HFFc6 (cell line): ENCODE data around the gene GPR107. TPM values are rescaled to one million over a fixed set of nuclear protein-coding genes. Genes with fewer than 3 reads are reported as not detected.
"Not testable (repeated sequence)": the region's sequence is repeated elsewhere in the genome, so short reads cannot be mapped to it uniquely, and the experiment has no call there.

Experiments
- DNase-seq: peaks from one replicate; pipeline ENCODE4 v3.0.0-alpha.2; 2018
- H3K27ac Mint-ChIP-seq: 2 replicates; pipeline ENCODE4 v1.8.0; 2020; ENCODE audit warnings: mild to moderate bottlenecking, mixed read lengths
- H3K27me3 Mint-ChIP-seq: 2 replicates; pipeline ENCODE4 v1.8.0; 2021; ENCODE audit warnings: mild to moderate bottlenecking, moderate library complexity, mixed read lengths; ENCODE audit not compliant: insufficient read depth
- H3K36me3 Mint-ChIP-seq: 2 replicates; pipeline ENCODE4 v1.8.0; 2021; ENCODE audit warnings: low read depth, mixed read lengths
- H3K4me1 Mint-ChIP-seq: 2 replicates; pipeline ENCODE4 v1.8.0; 2020; ENCODE audit warnings: low read depth, mixed read lengths
- H3K4me3 Mint-ChIP-seq: 2 replicates; pipeline ENCODE4 v1.8.0; 2020; ENCODE audit warnings: mild to moderate bottlenecking, moderate library complexity, mixed read lengths
- H3K9me3 Mint-ChIP-seq: 2 replicates; pipeline ENCODE4 v1.8.0; 2020; ENCODE audit warnings: mild to moderate bottlenecking, mixed read lengths
- total RNA-seq, 6 experiments: library from RNA; stranded (reverse); fragmentation: NEBNext Ultra II Directional; extraction: Animal tissue kit (Norgen Biotek cat#: 25700); gene quantifications; 2 replicates in 1 of 6; 3 replicates in 5 of 6; pipeline ENCODE4 v1.2.3, GENCODE V29; 2021
- TF ChIP-seq, protein P1 (sequence below): fragments of 200-600 bp; sonication (generic); IDR thresholded peaks from 2 replicates; pipeline ENCODE4 v1.5.0; 2021; ENCODE audit warnings: antibody characterized with exemption, mild to moderate bottlenecking

Gene GPR107
- total RNA-seq, 6 experiments from 2014 or later: 44.9 to 51.2 (median 48.5) TPM

GRCh38 chr9:130021123-130021522 is 32.6 kb upstream of the GPR107 start:
- peaks cover 54% of the 10 kb centered on the region for H3K4me1 Mint-ChIP-seq
- no peak overlapping the region for H3K4me3 Mint-ChIP-seq

GRCh38 chr9:130021842-130022241 is 31.9 kb upstream of the GPR107 start:
- H3K27me3 Mint-ChIP-seq, DNase-seq, H3K4me3 Mint-ChIP-seq, H3K36me3 Mint-ChIP-seq, H3K27ac Mint-ChIP-seq, H3K9me3 Mint-ChIP-seq: not testable (repeated sequence)
- peaks cover 47% of the 10 kb centered on the region for H3K4me1 Mint-ChIP-seq

More at GRCh38 chr9:130021123-130021522, 32.6 kb upstream of the GPR107 start:
- no peaks in the 10 kb centered on the region; the same call in 1 of the 2 replicates for H3K27me3 Mint-ChIP-seq
- TF ChIP-seq, protein P1, sequence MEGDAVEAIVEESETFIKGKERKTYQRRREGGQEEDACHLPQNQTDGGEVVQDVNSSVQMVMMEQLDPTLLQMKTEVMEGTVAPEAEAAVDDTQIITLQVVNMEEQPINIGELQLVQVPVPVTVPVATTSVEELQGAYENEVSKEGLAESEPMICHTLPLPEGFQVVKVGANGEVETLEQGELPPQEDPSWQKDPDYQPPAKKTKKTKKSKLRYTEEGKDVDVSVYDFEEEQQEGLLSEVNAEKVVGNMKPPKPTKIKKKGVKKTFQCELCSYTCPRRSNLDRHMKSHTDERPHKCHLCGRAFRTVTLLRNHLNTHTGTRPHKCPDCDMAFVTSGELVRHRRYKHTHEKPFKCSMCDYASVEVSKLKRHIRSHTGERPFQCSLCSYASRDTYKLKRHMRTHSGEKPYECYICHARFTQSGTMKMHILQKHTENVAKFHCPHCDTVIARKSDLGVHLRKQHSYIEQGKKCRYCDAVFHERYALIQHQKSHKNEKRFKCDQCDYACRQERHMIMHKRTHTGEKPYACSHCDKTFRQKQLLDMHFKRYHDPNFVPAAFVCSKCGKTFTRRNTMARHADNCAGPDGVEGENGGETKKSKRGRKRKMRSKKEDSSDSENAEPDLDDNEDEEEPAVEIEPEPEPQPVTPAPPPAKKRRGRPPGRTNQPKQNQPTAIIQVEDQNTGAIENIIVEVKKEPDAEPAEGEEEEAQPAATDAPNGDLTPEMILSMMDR: no peak
- peaks cover 6% of the 10 kb centered on the region for H3K36me3 Mint-ChIP-seq
- H3K9me3 Mint-ChIP-seq: no peaks in the 10 kb centered on the region
- DNase-seq: no peak
- peak overlapping the region; percentile 13; the same call in 1 of the 2 replicates for H3K27ac Mint-ChIP-seq

DNA sequence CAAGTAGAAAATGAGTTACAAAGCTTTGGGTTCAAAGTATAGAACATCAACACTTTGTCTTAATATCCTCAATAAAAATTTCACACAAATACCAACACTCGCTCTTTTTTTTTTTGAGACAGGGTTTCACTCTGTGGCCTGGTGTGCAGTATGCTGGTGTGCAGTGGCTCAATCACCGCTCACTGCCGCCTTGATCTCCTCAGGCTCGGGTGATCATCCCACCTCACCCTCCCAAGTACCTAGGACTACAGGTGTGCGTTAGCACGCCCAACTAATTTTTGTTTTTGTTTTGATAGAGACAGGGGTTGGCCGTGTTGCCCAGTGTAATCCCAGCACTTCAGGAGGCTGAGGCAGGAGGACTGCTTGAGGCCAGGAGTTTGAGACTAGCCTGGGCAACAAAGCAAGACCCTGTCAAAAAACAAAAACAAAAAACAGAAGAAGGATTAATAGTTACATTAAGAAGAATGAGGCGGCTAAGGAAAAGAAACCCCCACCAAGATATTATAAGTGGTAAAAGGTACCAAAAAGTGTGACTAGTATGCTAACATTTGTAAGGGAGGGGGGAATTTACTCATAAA is 31.1 kb upstream of the GPR107 start:
- TF ChIP-seq, protein P1: no peak
- Mint-ChIP-seq H3K4me1 (peaks cover 41% of the 10 kb centered on the region), H3K27ac (no peak overlapping the region)

DNA sequence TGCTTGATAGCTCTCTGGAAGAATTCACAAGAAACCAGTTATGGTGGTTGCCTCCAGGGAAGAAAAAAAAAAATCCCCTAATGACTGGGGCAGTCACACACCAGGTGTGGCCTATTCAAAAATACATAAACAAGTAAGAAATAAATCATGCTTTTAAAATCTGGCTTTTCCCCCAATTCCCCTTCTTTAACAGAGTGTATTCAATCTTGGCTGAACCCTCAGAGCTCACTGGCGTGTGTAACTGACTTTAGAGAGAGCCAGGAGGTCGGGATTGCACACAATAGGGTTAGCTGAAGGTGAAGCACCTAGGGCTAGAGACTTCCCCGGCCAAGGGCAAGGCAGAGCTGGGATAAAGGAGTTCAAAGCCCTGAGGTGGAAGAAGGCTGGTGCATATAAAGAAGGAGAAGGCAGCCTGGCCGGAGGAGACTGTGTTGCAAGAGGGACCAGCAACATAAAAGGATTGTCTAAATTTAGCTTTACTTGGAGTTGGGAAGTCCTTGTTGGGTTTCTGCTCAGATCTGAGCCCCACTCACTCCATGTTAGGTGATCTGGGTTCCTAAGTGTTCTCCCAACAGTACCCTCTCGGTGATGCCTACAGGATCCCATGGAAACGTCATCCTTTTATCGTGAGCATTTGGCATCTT is 30.4 kb upstream of the GPR107 start:
- Mint-ChIP-seq H3K27me3 (no peaks in the 10 kb centered on the region), H3K36me3 (peaks cover 7% of the 10 kb centered on the region), H3K4me3 (no peak overlapping the region), H3K27ac (no peak overlapping the region), H3K9me3 (no peaks in the 10 kb centered on the region), H3K4me1 (peaks cover 41% of the 10 kb centered on the region)
- TF ChIP-seq, protein P1: no peak
- DNase-seq: no peak

More for the DNA sequence above, 31.1 kb upstream of the GPR107 start:
- Mint-ChIP-seq H3K27me3 (no peaks in the 10 kb centered on the region), H3K36me3 (peaks cover under 1% of the 10 kb centered on the region), H3K4me3 (no peak overlapping the region), H3K9me3 (no peaks in the 10 kb centered on the region)
- no peak for DNase-seq

GRCh38 chr9:130023994-130024596 is 29.6 kb upstream of the GPR107 start:
- TF ChIP-seq, protein P1: no peak
- Mint-ChIP-seq H3K27me3 (no peaks in the 10 kb centered on the region), H3K27ac (no peak overlapping the region), H3K9me3 (no peaks in the 10 kb centered on the region), H3K4me1 (peaks cover 47% of the 10 kb centered on the region), H3K36me3 (peaks cover 7% of the 10 kb centered on the region), H3K4me3 (no peak overlapping the region)
- DNase-seq: no peak

DNA sequence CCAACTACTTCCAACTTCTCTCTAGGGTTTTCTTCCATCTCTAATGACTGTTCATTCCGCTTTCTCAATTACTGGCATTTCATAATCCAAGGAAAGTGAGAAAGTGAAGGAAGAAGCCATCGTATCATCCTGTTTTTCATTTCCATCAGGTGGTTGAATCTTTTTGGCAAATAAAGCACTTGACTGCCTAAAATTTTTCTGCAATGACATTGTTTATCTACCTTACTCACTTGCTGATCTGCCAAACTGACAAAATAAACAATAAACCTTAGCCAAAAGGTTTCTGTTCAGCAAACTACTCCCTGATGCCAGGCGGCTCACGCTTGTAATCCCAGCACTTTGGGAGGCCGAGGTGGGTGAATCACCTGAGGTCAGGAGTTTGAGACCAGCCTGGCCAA is 29.1 kb upstream of the GPR107 start:
- TF ChIP-seq, protein P1: no peak
- Mint-ChIP-seq H3K36me3 (peaks cover 7% of the 10 kb centered on the region; the same call in 1 of the 2 replicates), H3K4me1 (peaks cover 52% of the 10 kb centered on the region), H3K27me3 (no peaks in the 10 kb centered on the region), H3K4me3 (peak overlapping the region; percentile 15; the same call in 1 of the 2 replicates), H3K27ac (no peak overlapping the region), H3K9me3 (no peaks in the 10 kb centered on the region)
- no peak for DNase-seq
